GM12864 (cell line): Measurements from ENCODE around the gene FXN.

Source experiments
- DNase-seq: peaks from one replicate; pipeline ENCODE4 v3.0.0-alpha.2; 2011; ENCODE audit warnings: low read depth
- H3K4me3 ChIP-seq: 2 replicates; pipeline ENCODE4 v1.5.1; 2011; ENCODE audit warnings: mild to moderate bottlenecking, low read depth, low read length, control low read depth
- CTCF ChIP-seq: IDR thresholded peaks from 2 replicates; pipeline ENCODE4 v1.5.1; 2011; ENCODE audit warnings: low read depth, mild to moderate bottlenecking, moderate library complexity, low read length, control low read depth, inconsistent platforms; ENCODE audit errors: missing control alignments

Gene FXN

GRCh38 chr9:69121155-69122081 lies 85.9 kb downstream of the FXN start:
- no peak for TF ChIP-seq CTCF
- H3K4me3 ChIP-seq: peak overlapping the region; percentile 72
- DNase-seq: no peak

- H3K4me3 ChIP-seq: peak overlapping the region; percentile 72
- TF ChIP-seq CTCF: no peak
- no peak for DNase-seq
Observed at GRCh38 chr9:69122082-69122548, 86.6 kb downstream of the FXN start.

GRCh38 chr9:69122549-69123141 lies 87.1 kb downstream of the FXN start:
- no peak for TF ChIP-seq CTCF
- peak overlapping the region; percentile 72; the same call in 1 of the 2 replicates for H3K4me3 ChIP-seq
- DNase-seq: no peak

GRCh38 chr9:69130456-69131441 lies 95.2 kb downstream of the FXN start:
- no peak for TF ChIP-seq CTCF
- DNase-seq: no peak
- no peak overlapping the region for H3K4me3 ChIP-seq

GRCh38 chr9:69131682-69132081 lies 96.1 kb downstream of the FXN start:
- DNase-seq: no peak
- H3K4me3 ChIP-seq: no peak overlapping the region
- TF ChIP-seq CTCF: no peak

GRCh38 chr9:69132361-69132760 lies 96.8 kb downstream of the FXN start:
- TF ChIP-seq CTCF: no peak
- no peak overlapping the region for H3K4me3 ChIP-seq
- no peak for DNase-seq
